Ovary (tissue), 1 donor: Measurements from ENCODE around the gene RPS6KB2.

Experiments
- EP300 ChIP-seq: sonication (generic); formaldehyde crosslinking; IDR thresholded peaks from one replicate; pipeline ENCODE4 v1.6.1; 2017; ENCODE audit warnings: antibody characterized with exemption
- POLR2A ChIP-seq: fragments of 450-650 bp; IDR thresholded peaks from one replicate; pipeline ENCODE4 v1.6.1; 2017; ENCODE audit warnings: antibody characterized with exemption, mild to moderate bottlenecking, moderate library complexity

GRCh38 chr11:67466962-67467771 is 38.9 kb downstream of the RPS6KB2 start:
- TF ChIP-seq POLR2A (no peak), EP300 (no peak)
